GM12872 (cell line): ENCODE measurements around the gene PSMA1.

ENCODE experiments used
- TF ChIP-seq, protein P1 (sequence below): IDR thresholded peaks from 3 replicates; pipeline ENCODE4 v1.5.1; 2011; ENCODE audit warnings: low read depth, mild to moderate bottlenecking, low read length, moderate library complexity; ENCODE audit not compliant: insufficient read depth

Gene PSMA1

DNA sequence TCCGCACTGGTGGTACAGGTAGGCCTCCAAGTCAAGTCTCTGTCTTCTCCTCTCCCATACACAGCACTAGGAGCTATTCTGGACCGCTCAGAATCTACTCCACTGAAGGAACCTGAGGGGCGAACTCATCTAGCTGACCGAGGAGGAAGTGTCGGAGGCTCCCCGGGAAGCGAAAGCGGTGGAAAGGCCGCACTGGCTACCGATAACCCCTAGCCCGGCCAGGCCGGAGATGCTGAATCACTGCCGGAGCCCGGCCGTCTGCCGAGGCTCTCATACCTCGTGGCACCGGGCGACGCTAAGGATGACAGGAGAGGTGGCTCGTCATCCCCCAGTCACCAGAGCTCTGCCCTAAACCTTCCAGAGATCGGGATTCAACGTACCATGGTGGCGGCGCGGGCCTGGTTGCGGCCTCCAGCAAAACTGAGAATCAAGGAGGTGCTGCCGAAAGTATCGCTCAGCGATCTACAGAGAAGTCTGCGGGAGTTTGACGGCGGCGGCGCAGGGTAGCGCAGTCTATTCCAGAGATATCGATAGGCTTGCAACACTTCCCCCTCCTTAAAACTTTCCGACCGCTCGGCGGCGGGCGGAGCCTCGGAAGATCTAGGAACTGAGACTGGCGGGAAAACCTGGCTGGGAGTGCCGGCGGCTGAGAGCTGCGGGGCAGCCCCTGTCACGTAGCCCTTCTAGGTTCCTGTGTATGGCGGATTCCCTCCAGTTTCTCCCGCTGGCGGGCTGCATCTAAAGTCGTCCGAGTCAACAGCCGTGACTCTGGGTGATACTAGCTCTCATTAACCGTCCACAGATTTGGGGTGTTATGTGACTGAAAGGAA, at the start of gene PSMA1:
PSMA1 (minus strand) TSS at position 470 of the 830 bp plus-strand sequence; CDS start at position 383, 87 bp downstream.
- TF ChIP-seq, protein P1, sequence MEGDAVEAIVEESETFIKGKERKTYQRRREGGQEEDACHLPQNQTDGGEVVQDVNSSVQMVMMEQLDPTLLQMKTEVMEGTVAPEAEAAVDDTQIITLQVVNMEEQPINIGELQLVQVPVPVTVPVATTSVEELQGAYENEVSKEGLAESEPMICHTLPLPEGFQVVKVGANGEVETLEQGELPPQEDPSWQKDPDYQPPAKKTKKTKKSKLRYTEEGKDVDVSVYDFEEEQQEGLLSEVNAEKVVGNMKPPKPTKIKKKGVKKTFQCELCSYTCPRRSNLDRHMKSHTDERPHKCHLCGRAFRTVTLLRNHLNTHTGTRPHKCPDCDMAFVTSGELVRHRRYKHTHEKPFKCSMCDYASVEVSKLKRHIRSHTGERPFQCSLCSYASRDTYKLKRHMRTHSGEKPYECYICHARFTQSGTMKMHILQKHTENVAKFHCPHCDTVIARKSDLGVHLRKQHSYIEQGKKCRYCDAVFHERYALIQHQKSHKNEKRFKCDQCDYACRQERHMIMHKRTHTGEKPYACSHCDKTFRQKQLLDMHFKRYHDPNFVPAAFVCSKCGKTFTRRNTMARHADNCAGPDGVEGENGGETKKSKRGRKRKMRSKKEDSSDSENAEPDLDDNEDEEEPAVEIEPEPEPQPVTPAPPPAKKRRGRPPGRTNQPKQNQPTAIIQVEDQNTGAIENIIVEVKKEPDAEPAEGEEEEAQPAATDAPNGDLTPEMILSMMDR, result no peak

DNA sequence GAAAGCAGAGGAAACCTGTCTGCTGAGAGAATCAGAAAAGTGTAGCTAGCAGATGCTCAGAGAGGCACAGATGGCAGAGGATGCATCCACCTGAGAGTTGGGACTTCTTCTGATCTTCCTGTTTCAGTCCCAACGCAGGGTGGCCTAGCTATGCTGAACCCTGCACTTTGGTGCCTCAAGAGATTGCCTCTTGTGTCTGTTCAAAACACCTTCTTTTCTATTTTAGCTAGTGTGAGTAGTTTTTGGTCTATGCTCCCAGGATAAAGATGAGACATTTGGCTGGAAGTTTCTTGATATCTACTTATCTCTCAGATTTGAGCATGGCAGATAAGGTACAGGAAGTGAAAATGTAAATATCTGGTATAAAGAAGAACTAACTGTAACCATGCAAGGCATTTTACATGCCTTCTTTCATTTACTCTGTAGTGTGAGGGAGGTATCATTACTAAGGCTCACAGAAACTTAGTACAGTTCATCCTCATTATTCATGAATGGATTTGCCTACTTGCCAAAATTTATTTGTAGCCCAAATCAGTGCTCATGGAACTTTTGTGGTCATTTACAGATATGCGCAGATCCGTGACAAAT, 47.0 kb upstream of the PSMA1 start:
- TF ChIP-seq, protein P1, result no peak

DNA sequence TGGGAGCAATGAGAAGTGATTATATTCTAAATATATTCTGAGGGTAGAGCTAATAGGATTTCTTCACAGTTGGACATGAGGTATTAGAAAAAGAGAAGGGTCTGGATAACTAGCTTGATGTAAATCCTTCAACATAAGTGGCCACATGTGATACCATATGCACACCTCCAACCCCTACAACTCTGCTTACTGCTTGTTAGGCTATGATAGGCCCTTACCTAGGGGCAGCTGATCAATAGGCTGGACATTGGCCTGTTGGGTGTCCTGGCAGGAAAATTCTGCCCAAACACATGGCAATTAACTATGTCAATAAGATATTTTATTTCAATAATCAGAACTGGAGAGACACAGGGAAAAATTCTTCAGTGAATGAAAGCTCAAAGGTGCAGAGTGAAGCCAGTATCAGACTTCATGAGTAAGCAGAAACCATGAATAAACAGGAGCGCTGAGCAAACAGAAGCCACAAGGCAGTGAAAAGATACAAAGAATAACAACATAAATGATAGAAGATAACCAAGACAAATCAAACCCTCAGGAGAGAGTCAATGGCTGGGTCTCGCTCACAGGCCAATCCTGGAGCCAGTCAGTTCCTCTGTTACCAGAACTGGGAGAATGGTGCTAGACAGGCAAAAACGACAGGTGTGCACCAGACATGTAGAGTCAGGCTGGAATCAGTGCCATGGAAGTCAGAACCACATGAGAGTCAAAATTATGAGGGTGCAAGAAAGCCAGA, 46.3 kb upstream of the PSMA1 start:
- TF ChIP-seq, protein P1, result no peak

DNA sequence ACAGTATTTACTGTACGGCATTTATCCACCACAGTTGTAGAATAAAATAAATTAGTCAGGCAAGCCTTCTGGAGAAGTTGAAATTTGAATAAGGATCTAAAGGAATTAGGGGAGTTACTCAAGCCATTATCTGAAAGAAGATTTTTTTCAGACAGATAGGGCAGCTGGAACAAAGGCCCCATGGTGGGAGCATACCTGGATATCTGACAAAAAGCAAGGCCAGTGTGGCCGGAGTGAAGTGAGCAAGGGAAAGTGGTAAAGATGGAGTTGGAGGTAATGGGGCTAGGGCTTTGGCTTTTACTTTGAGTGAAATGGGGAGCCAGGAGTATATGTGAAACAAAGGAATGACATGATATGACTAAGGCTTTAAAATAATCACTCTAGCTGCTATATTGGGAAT, 45.7 kb upstream of the PSMA1 start:
- TF ChIP-seq, protein P1, result no peak

DNA sequence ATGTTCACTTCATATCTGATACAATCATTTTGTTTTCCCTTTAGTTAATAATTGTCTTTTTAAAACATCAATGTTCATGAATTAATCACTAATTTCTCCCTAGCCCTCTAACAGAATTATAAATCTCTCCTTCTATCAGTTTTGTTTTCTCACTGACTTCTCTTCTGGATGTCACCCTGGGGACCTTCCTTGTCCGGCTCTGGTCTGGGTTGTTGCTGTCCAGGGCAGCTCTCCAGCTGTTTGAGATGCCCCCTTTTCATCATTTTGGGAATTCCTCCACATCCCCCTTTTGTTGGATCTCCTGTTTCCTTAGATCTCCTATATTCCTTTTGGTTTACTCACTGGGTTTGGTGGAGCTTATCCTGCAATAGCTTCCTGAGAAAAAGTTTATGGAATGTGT, 35.6 kb upstream of the PSMA1 start:
- TF ChIP-seq, protein P1, result no peak

DNA sequence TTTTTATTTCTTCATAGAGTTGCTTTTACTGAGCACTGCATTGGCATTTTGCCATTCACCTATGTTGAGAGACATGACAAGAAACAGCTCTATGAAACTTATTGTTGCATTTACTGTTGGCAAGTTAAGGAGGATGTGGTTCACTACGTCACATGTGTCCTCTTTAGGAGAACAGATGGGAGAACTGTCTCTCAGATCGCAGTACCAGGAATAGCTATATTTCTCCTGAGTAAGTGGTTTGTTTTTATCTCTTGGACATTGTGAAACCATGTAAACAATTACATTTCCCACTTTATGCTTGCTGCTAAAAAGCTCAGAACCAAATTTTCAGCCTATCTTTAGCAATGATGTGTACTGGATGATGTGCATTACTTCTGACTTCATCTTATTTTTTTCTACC, 34.8 kb upstream of the PSMA1 start:
- TF ChIP-seq, protein P1, result no peak

DNA sequence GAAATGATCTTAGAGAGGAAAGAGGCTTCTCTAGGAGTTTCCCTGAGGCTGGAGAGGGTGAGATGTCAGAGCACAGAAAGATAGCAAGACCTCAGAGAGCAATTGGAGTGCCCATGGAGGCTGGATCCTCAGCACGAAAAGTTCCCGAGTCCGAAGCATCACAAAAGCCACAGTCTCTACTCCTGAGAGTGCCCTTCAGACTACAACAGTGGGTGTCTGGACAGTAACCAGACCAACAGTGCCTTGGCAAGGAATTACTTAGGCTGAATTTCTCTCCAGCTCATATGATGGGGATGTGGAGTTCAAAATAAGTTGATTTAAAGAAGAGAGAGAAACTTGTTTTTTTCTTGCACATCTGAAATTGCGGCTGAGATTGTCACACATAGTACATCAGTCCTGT, 31.9 kb upstream of the PSMA1 start:
- TF ChIP-seq, protein P1, result no peak
